Liver (tissue), 9 donors: ENCODE measurements around the gene CNGA4. TPM values are rescaled to one million over a fixed set of nuclear protein-coding genes. Genes with fewer than 3 reads are reported as not detected.

Source experiments
- DNase-seq: peaks from one replicate; pipeline ENCODE4 v3.0.0-alpha.2; 2017; ENCODE audit warnings: low spot score
- H3K27ac ChIP-seq, 2 donors: one replicate each; pipeline ENCODE4 v1.7.0; 2013; ENCODE audit warnings: inconsistent platforms in 2 of 2, low read length in 2 of 2, control low read depth in 1 of 2, low read depth in 1 of 2, mild to moderate bottlenecking in 1 of 2
- H3K27me3 ChIP-seq, 4 donors: one replicate each; pipeline versions ENCODE4 v1.6.1 to v1.7.0; 2013; ENCODE audit warnings: low read length in 3 of 4, inconsistent platforms in 1 of 4, mild to moderate bottlenecking in 1 of 4, moderate library complexity in 1 of 4; ENCODE audit not compliant: control insufficient read depth in 4 of 4, insufficient read depth in 4 of 4
- H3K36me3 ChIP-seq, 4 donors: one replicate each; pipeline versions ENCODE4 v1.6.1 to v1.7.0; 2013; ENCODE audit warnings: low read length in 3 of 4, mild to moderate bottlenecking in 3 of 4, low read depth in 1 of 4, moderate library complexity in 1 of 4; ENCODE audit not compliant: control insufficient read depth in 4 of 4, insufficient read depth in 3 of 4
- H3K4me1 ChIP-seq, 4 donors: one replicate each; pipeline versions ENCODE4 v1.6.1 to v1.7.0; 2013; ENCODE audit warnings: low read length in 3 of 4, mild to moderate bottlenecking in 3 of 4, moderate library complexity in 1 of 4; ENCODE audit not compliant: control insufficient read depth in 4 of 4, insufficient read depth in 4 of 4
- H3K4me3 ChIP-seq, 3 donors: one replicate each; pipeline versions ENCODE4 v1.6.1 to v1.7.0; 2013; ENCODE audit warnings: low read length in 3 of 3, control low read depth in 1 of 3, low read depth in 1 of 3, mild to moderate bottlenecking in 1 of 3
- H3K9ac ChIP-seq, 2 donors: one replicate each; pipeline ENCODE4 v1.7.0; 2013; ENCODE audit warnings: low read length in 2 of 2, mild to moderate bottlenecking in 2 of 2, moderate library complexity in 2 of 2, control low read depth in 1 of 2, low read depth in 1 of 2
- H3K9me3 ChIP-seq, 4 donors: one replicate each; pipeline versions ENCODE4 v1.6.1 to v1.7.0; 2013; ENCODE audit warnings: low read length in 3 of 4; ENCODE audit not compliant: control insufficient read depth in 4 of 4
- CTCF ChIP-seq: fragments of 150-350 bp; IDR thresholded peaks from 2 replicates; pipeline ENCODE4 v1.5.1; 2017; ENCODE audit warnings: improper control_type of control experiment, low read depth, low read length; ENCODE audit not compliant: missing input control
- EGR1 ChIP-seq, 2 donors: IDR thresholded peaks; 2 replicates each; pipeline ENCODE4 v1.6.1; 2016 to 2018; ENCODE audit warnings: antibody characterized with exemption in 2 of 2, low read depth in 2 of 2
- FOXA1 ChIP-seq: IDR thresholded peaks from 2 replicates; pipeline ENCODE4 v1.6.1; 2016; ENCODE audit warnings: antibody characterized with exemption
- HNF4G ChIP-seq: IDR thresholded peaks from 2 replicates; pipeline ENCODE4 v1.6.1; 2016; ENCODE audit warnings: antibody characterized with exemption
- RAD21 ChIP-seq, 2 donors: IDR thresholded peaks; 2 replicates each; pipeline ENCODE4 v1.6.1; 2016; ENCODE audit warnings: antibody characterized with exemption in 2 of 2, mild to moderate bottlenecking in 2 of 2
- REST ChIP-seq: IDR thresholded peaks from 2 replicates; pipeline ENCODE4 v1.6.1; 2016; ENCODE audit warnings: antibody characterized with exemption, mild to moderate bottlenecking
- YY1 ChIP-seq: IDR thresholded peaks from 2 replicates; pipeline ENCODE4 v1.6.1; 2016; ENCODE audit warnings: antibody characterized with exemption, mild to moderate bottlenecking
- WGBS: extraction: QIAGEN DNeasy Blood & Tissue Kit; methylation state at CpG from one replicate; pipeline ENCODE4 v1.1.7; 2013; 5-methylcytosine and 5-hydroxymethylcytosine counted together
- polyA plus RNA-seq, 2 donors: library from polyadenylated mRNA; stranded (reverse) in 1 of 2; unstranded in 1 of 2; fragments of 200-250 nt in 1 of 2; fragments of >200 nt in 1 of 2; fragmentation: Nextera tagmentation in 1 of 2; extraction: Ambion mirVana in 1 of 2; gene quantifications; one replicate each; pipeline versions ENCODE4 v1.2.1 to v1.2.3, GENCODE V29; 2013 to 2015
- total RNA-seq, 2 donors: library from RNA; depleted of rRNA; stranded (reverse); fragments of >200 nt; gene quantifications; one replicate each; pipeline ENCODE4 v1.2.3, GENCODE V29; 2014
- TF ChIP-seq, protein P1 (sequence below): IDR thresholded peaks from 2 replicates; pipeline ENCODE4 v1.6.1; 2016; ENCODE audit warnings: antibody characterized with exemption
- TF ChIP-seq, protein P2 (sequence below): IDR thresholded peaks from 2 replicates; pipeline ENCODE4 v1.6.1; 2016; ENCODE audit warnings: antibody characterized with exemption
- donor health status: healthy.
- donor health status: healthy.
- donor health status: healthy.
- donor health status: healthy.
- donor health status: healthy.

Gene CNGA4
- total and polyA plus RNA-seq, 4 donors, result 0.09 TPM; not detected in 3

DNA sequence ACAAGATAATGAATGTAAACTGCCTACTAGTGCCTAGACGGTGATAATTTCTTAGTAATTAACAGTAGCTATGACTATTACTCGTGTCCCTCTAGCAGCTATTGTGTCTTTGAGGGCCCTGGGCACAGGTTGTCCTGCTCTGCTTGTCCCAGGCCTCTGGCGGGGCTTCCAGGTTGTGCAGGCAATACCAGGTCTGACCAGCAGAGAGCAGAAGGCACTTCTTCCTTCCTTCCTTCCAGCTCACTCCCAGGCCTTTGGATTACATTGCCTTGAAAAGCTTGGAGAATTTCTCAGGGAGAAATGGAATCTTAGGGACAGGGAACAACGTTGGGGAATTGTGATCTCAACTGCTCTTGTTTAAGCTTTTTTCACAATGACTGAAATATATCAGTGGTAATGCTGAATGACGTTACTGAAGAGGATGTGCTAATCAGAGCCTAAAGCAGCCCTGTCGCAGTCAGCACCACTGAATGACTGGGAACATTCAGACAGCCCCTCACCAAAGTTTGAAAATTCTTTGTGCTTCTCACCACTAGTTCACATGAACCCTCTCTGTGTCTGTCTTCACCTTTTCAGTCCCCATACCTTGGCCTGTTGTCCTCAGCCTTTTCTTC is 12.3 kb downstream of the CNGA4 start:
- no peak overlapping the region for H3K4me3 ChIP-seq
- no peaks in the 10 kb centered on the region for H3K9me3 ChIP-seq
- peaks cover 0 to 6% (median 0%) of the 10 kb centered on the region in 4 donors for H3K27me3 ChIP-seq
- H3K9ac ChIP-seq, result no peak overlapping the region
- TF ChIP-seq RAD21 (IDR thresholded peaks at IDR 0.05) (peak; percentile 68 to 83), CTCF (peak; percentile 93)
- TF ChIP-seq, protein P1, sequence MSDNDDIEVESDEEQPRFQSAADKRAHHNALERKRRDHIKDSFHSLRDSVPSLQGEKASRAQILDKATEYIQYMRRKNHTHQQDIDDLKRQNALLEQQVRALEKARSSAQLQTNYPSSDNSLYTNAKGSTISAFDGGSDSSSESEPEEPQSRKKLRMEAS, result no peak
- no peak overlapping the region for H3K27ac ChIP-seq
- no peaks in the 10 kb centered on the region for H3K4me1 ChIP-seq
- 64% methylated on average over 6 of the region's 6 CpGs for WGBS
- peak; percentile 76 for DNase-seq
- no peaks in the 10 kb centered on the region for H3K36me3 ChIP-seq

- Histone ChIP-seq H3K27ac (no peak overlapping the region), H3K4me1 (no peaks in the 10 kb centered on the region), H3K36me3 (no peaks in the 10 kb centered on the region), H3K9ac (no peak overlapping the region), H3K4me3 (no peak overlapping the region), H3K9me3 (no peaks in the 10 kb centered on the region), H3K27me3 (peaks cover 0 to 6% (median 0%) of the 10 kb centered on the region in 4 donors)
- peak; percentile 70 for DNase-seq
- TF ChIP-seq YY1, result no peak
- TF ChIP-seq, protein P2, sequence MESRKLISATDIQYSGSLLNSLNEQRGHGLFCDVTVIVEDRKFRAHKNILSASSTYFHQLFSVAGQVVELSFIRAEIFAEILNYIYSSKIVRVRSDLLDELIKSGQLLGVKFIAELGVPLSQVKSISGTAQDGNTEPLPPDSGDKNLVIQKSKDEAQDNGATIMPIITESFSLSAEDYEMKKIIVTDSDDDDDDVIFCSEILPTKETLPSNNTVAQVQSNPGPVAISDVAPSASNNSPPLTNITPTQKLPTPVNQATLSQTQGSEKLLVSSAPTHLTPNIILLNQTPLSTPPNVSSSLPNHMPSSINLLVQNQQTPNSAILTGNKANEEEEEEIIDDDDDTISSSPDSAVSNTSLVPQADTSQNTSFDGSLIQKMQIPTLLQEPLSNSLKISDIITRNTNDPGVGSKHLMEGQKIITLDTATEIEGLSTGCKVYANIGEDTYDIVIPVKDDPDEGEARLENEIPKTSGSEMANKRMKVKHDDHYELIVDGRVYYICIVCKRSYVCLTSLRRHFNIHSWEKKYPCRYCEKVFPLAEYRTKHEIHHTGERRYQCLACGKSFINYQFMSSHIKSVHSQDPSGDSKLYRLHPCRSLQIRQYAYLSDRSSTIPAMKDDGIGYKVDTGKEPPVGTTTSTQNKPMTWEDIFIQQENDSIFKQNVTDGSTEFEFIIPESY, result no peak
- TF ChIP-seq RAD21 (IDR thresholded peaks at IDR 0.05), result no peak
- no peak for TF ChIP-seq FOXA1
- TF ChIP-seq HNF4G, result no peak
- no peak for TF ChIP-seq REST
- no peak for TF ChIP-seq EGR1 (IDR thresholded peaks at IDR 0.05; ENCODE audit: low read depth in 2 of 2)
- 87% methylated on average over 6 of the region's 6 CpGs for WGBS
Measured at GRCh38 chr11:6251990-6252473, 13.1 kb downstream of the CNGA4 start.
